HFFc6 (cell line): Measurements from ENCODE around the gene SEC14L6. TPM values are rescaled to one million over a fixed set of nuclear protein-coding genes. Genes with fewer than 3 reads are reported as not detected.

Experiments used
- DNase-seq: peaks from one replicate; pipeline ENCODE4 v3.0.0-alpha.2; 2018
- H3K27ac Mint-ChIP-seq: 2 replicates; pipeline ENCODE4 v1.8.0; 2020; ENCODE audit warnings: mild to moderate bottlenecking, mixed read lengths
- H3K27me3 Mint-ChIP-seq: 2 replicates; pipeline ENCODE4 v1.8.0; 2021; ENCODE audit warnings: mild to moderate bottlenecking, moderate library complexity, mixed read lengths; ENCODE audit not compliant: insufficient read depth
- H3K36me3 Mint-ChIP-seq: 2 replicates; pipeline ENCODE4 v1.8.0; 2021; ENCODE audit warnings: low read depth, mixed read lengths
- H3K4me1 Mint-ChIP-seq: 2 replicates; pipeline ENCODE4 v1.8.0; 2020; ENCODE audit warnings: low read depth, mixed read lengths
- H3K4me3 Mint-ChIP-seq: 2 replicates; pipeline ENCODE4 v1.8.0; 2020; ENCODE audit warnings: mild to moderate bottlenecking, moderate library complexity, mixed read lengths
- H3K9me3 Mint-ChIP-seq: 2 replicates; pipeline ENCODE4 v1.8.0; 2020; ENCODE audit warnings: mild to moderate bottlenecking, mixed read lengths
- CTCF ChIP-seq: fragments of 200-600 bp; sonication (generic); IDR thresholded peaks from 2 replicates; pipeline ENCODE4 v1.5.0; 2021; ENCODE audit warnings: antibody characterized with exemption, mild to moderate bottlenecking
- total RNA-seq, 6 experiments: library from RNA; stranded (reverse); fragmentation: NEBNext Ultra II Directional; extraction: Animal tissue kit (Norgen Biotek cat#: 25700); gene quantifications; 2 replicates in 1 of 6; 3 replicates in 5 of 6; pipeline ENCODE4 v1.2.3, GENCODE V29; 2021

The SEC14L6 gene
- total RNA-seq, 6 experiments from 2014 or later: not detected

- peaks cover 12% of the 10 kb centered on the region; the same call in 1 of the 2 replicates for H3K36me3 Mint-ChIP-seq
- no peak for TF ChIP-seq CTCF
- no peaks in the 10 kb centered on the region for H3K4me1 Mint-ChIP-seq
- no peak overlapping the region for H3K4me3 Mint-ChIP-seq
- H3K9me3 Mint-ChIP-seq: no peaks in the 10 kb centered on the region
- DNase-seq: no peak
- peaks cover 3% of the 10 kb centered on the region for H3K27me3 Mint-ChIP-seq
- H3K27ac Mint-ChIP-seq: no peak overlapping the region
These were observed 29.3 kb upstream of the SEC14L6 start for GRCh38 chr22:30575859-30576258.

DNA sequence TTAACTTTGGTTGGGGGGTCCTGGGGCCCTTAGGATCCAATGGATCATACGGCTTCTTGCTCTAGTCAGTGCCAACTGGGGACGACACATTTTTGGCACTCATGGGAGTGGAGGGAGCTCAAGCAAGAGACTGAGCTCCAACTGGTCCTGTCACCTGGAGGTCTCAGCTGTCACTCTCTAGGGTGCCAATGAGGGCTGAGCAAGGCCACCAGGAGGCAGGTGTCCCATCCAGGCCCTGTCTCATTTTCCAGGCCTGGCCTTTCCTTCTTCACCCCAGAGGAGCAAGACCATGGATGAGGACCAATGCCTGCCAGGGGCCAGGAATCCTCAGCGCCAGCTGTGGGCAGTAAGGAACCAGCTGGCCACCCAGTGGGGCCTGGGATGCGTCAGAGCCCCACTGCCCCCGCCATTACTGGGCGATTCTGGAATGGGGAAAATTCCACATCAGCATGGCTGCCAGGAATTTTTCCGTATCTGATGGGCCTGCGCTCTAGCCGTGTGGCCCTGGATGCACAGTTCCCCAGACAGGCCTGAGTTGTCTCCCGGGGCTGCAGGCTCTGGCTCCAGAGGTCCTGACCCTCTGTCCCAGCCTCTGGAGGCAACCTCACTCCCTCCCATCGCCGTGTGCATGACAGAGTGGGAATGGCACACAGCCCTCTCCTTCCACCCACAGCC is 28.6 kb upstream of the SEC14L6 start:
- peaks cover 12% of the 10 kb centered on the region; the same call in 1 of the 2 replicates for H3K36me3 Mint-ChIP-seq
- no peaks in the 10 kb centered on the region for H3K9me3 Mint-ChIP-seq
- DNase-seq: no peak
- TF ChIP-seq CTCF: peak; percentile 24; the same call in 1 of the 2 replicates
- H3K4me3 Mint-ChIP-seq: no peak overlapping the region
- no peaks in the 10 kb centered on the region for H3K4me1 Mint-ChIP-seq
- H3K27me3 Mint-ChIP-seq: peaks cover 7% of the 10 kb centered on the region
- no peak overlapping the region for H3K27ac Mint-ChIP-seq

GRCh38 chr22:30574095-30574981 is 27.8 kb upstream of the SEC14L6 start, which contains the start of gene GAL3ST1:
Gene GAL3ST1 (minus strand): TSS chr22:30574665. CDS start chr22:30557392, 17,273 bp downstream.
- Mint-ChIP-seq H3K27me3 (peaks cover 9% of the 10 kb centered on the region), H3K4me3 (no peak within 1 kb of the TSS), H3K4me1 (no peaks in the 10 kb centered on the region), H3K9me3 (no peaks in the 10 kb centered on the region), H3K27ac (no peak within 1 kb of the TSS), H3K36me3 (peaks cover 12% of the 10 kb centered on the region; the same call in 1 of the 2 replicates)
- TF ChIP-seq CTCF: no peak
- DNase-seq: no peak

GRCh38 chr22:30573594-30574094 is 27.1 kb upstream of the SEC14L6 start:
- peaks cover 13% of the 10 kb centered on the region for H3K27me3 Mint-ChIP-seq
- DNase-seq: no peak

More at GRCh38 chr22:30573594-30574094, 27.1 kb upstream of the SEC14L6 start:
- Mint-ChIP-seq H3K4me3 (no peak overlapping the region), H3K27ac (no peak overlapping the region), H3K9me3 (no peaks in the 10 kb centered on the region), H3K36me3 (peaks cover 5% of the 10 kb centered on the region; the same call in 1 of the 2 replicates), H3K4me1 (no peaks in the 10 kb centered on the region)
- TF ChIP-seq CTCF: no peak
